A673 (cell line): Measurements from ENCODE around the gene ITSN2. TPM values are rescaled to one million over a fixed set of nuclear protein-coding genes. Genes with fewer than 3 reads are reported as not detected.

Source experiments
- BruUV-seq: library from RNA; stranded (reverse); fragments of 400-500 nt; replicated peaks from 2 replicates; lab custom pipeline; 2021; lab: Mats Ljungman, UMichigan
- CTCF ChIA-PET: fragments of 300-600 bp; sonication (Branson Sonifier 250); formaldehyde crosslinking; loops from one replicate; lab custom pipeline; 2022; ENCODE audit warnings: antibody characterized with exemption; lab: Charles Lee
- POLR2A ChIA-PET: fragments of 300-600 bp; sonication (Branson Sonifier 250); formaldehyde crosslinking; loops from one replicate; lab custom pipeline; 2022; ENCODE audit warnings: antibody characterized with exemption; ENCODE audit not compliant: low non-redundant PET; lab: Charles Lee
- DNase-seq: peaks from one replicate; pipeline ENCODE4 v3.0.0-alpha.2; 2015; ENCODE audit warnings: low spot score
- H3K27ac ChIP-seq: fragments of 200-600 bp; sonication (generic); 2 replicates; pipeline ENCODE4 v1.5.1; 2016; ENCODE audit warnings: mixed run types, low read depth, mild to moderate bottlenecking, mixed read lengths, antibody characterized with exemption, low read length; ENCODE audit not compliant: poor library complexity, severe bottlenecking
- H3K27me3 ChIP-seq: fragments of 200-600 bp; sonication (generic); replicated peaks from 2 replicates; pipeline ENCODE4 v1.6.1; 2017; ENCODE audit warnings: mixed run types, low read depth, mild to moderate bottlenecking, mixed read lengths, antibody characterized with exemption, low read length; ENCODE audit not compliant: insufficient read depth, poor library complexity
- H3K36me3 ChIP-seq: fragments of 200-600 bp; sonication (generic); 2 replicates; pipeline ENCODE4 v1.6.1; 2016; ENCODE audit warnings: mixed run types, mild to moderate bottlenecking, mixed read lengths, antibody characterized with exemption, low read length; ENCODE audit not compliant: insufficient read depth, poor library complexity, severe bottlenecking
- H3K4me1 ChIP-seq: fragments of 200-600 bp; sonication (generic); 2 replicates; pipeline ENCODE4 v1.6.1; 2017; ENCODE audit warnings: mixed run types, mild to moderate bottlenecking, mixed read lengths, antibody characterized with exemption, low read length; ENCODE audit not compliant: insufficient read depth, poor library complexity, severe bottlenecking
- H3K4me3 ChIP-seq: fragments of 200-600 bp; sonication (generic); 2 replicates; pipeline ENCODE4 v1.5.1; 2016; ENCODE audit warnings: low read depth, mixed run types, mild to moderate bottlenecking, mixed read lengths, low read length; ENCODE audit not compliant: poor library complexity, severe bottlenecking
- H3K9me3 ChIP-seq: fragments of 200-600 bp; sonication (generic); 2 replicates; pipeline ENCODE4 v1.6.1; 2016; ENCODE audit warnings: mixed run types, low read depth, mild to moderate bottlenecking, mixed read lengths, antibody characterized with exemption, low read length; ENCODE audit not compliant: poor library complexity, severe bottlenecking
- EZH2 ChIP-seq: fragments of 200-600 bp; sonication (generic); IDR thresholded peaks from 2 replicates; pipeline ENCODE4 v1.6.1; 2017; ENCODE audit warnings: borderline replicate concordance, low read depth, mild to moderate bottlenecking, mixed read lengths, antibody characterized with exemption, low read length; ENCODE audit not compliant: poor library complexity, severe bottlenecking
- intact Hi-C: fragments of 100-400 bp; cut with micrococcal nuclease; formaldehyde crosslinking; loops from one replicate; pipeline ENCODE4 v1.10.0; 2022; ENCODE audit not compliant: unreplicated experiment
- total RNA-seq: library from RNA; stranded (reverse); gene quantifications from 2 replicates; pipeline ENCODE4 v1.2.3, GENCODE V29; 2021
- TF ChIP-seq, protein P1 (sequence below): fragments of 300-800, 200-600 bp; sonication (generic); conservative IDR thresholded peaks from 2 replicates; pipeline ENCODE4 v1.5.1; 2017; ENCODE audit warnings: low read depth, mild to moderate bottlenecking, antibody characterized with exemption, low read length, moderate library complexity, mixed read lengths

ITSN2 gene
- total RNA-seq, 1 experiment from 2014 or later, result 16.4 TPM

GRCh38 chr2:24247164-24247563 lies 113.2 kb downstream of the ITSN2 start:
- intact Hi-C loops, result no loop called here
- Histone ChIP-seq H3K4me1 (no peaks in the 10 kb centered on the region), H3K4me3 (no peak overlapping the region), H3K27ac (no peak overlapping the region), H3K36me3 (peaks cover 3% of the 10 kb centered on the region), H3K27me3 (no peaks in the 10 kb centered on the region), H3K9me3 (no peaks in the 10 kb centered on the region)
- no peak for DNase-seq
- TF ChIP-seq, protein P1, sequence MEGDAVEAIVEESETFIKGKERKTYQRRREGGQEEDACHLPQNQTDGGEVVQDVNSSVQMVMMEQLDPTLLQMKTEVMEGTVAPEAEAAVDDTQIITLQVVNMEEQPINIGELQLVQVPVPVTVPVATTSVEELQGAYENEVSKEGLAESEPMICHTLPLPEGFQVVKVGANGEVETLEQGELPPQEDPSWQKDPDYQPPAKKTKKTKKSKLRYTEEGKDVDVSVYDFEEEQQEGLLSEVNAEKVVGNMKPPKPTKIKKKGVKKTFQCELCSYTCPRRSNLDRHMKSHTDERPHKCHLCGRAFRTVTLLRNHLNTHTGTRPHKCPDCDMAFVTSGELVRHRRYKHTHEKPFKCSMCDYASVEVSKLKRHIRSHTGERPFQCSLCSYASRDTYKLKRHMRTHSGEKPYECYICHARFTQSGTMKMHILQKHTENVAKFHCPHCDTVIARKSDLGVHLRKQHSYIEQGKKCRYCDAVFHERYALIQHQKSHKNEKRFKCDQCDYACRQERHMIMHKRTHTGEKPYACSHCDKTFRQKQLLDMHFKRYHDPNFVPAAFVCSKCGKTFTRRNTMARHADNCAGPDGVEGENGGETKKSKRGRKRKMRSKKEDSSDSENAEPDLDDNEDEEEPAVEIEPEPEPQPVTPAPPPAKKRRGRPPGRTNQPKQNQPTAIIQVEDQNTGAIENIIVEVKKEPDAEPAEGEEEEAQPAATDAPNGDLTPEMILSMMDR, result no peak
- no peak for TF ChIP-seq EZH2
- ChIA-PET POLR2A (interaction anchor here (0.5 kb wide), 1 partner anchor 217 kb away, joined by 5 read pairs; no protein-coding TSS in a partner anchor), CTCF (no interaction called here)
- BruUV-seq, result no TSS peak

DNA sequence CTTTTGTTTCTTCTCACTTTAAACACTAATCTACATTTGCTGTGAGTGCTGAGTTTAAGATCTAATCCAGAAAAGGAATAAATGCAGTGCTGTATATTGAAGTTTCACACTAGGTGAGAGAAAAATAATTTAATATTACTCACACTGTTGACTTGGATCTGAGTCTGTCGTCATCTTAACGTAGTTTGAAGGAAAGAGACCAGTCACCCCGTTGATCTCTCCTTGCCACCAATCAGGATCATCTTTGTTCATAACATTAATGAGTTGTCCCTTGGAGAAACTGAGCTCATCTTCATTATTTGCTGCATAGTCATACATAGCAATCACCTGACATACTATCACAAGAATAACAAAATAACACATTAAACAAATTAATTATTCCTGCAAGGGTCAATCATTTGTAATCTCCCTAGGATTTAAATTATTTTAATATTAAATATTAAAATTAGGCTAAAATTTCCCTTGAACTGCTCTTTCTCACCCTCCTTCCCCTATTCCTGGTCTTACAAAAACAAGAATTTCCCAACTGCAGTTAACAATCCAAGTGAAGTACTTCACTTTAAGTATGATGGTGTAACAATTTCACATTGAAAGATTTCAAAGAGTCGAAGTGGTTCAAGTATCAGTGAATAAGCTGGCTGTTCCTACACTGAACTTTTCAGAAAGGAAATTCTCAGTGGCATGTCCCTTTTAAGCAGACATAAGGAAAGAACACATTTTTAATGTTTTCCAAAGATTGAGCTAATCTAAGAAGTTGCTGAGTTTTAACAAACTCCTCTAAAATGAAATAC lies 114.2 kb downstream of the ITSN2 start:
- DNase-seq, result no peak
- ChIA-PET CTCF (no interaction called here), POLR2A (no interaction called here)
- BruUV-seq, result no TSS peak
- H3K4me1 ChIP-seq, result no peaks in the 10 kb centered on the region
- no peaks in the 10 kb centered on the region for H3K27me3 ChIP-seq
- no peak overlapping the region for H3K4me3 ChIP-seq
- no peak for TF ChIP-seq EZH2
- no peaks in the 10 kb centered on the region for H3K36me3 ChIP-seq
- intact Hi-C loops, result no loop called here
- H3K9me3 ChIP-seq, result no peaks in the 10 kb centered on the region
- no peak overlapping the region for H3K27ac ChIP-seq

DNA sequence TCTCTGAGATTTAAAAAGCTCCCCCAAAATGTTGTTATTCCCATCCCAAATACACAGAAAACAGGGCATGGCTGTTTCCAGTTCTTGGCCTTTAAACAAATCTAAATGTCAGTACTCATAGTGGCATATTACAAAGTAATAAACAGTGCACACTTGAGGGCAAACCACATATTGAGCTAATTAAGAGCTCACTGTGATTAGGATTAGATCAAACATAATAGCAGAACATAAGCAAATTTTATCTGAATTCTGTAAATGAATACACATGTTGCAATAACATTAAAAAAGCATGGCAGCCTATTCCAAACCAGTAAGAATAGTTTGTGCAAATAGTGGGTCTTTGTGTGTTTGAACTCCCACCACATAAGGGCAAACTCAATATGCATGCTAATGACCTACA lies 118.8 kb downstream of the ITSN2 start:
- Histone ChIP-seq H3K9me3 (no peaks in the 10 kb centered on the region), H3K36me3 (no peaks in the 10 kb centered on the region), H3K27ac (no peak overlapping the region), H3K4me3 (no peak overlapping the region), H3K4me1 (no peaks in the 10 kb centered on the region), H3K27me3 (no peaks in the 10 kb centered on the region)
- no TSS peak for BruUV-seq
- POLR2A ChIA-PET, result no interaction called here
- CTCF ChIA-PET, result no interaction called here
- intact Hi-C loops, result no loop called here
- DNase-seq, result no peak
- TF ChIP-seq EZH2, result no peak

DNA sequence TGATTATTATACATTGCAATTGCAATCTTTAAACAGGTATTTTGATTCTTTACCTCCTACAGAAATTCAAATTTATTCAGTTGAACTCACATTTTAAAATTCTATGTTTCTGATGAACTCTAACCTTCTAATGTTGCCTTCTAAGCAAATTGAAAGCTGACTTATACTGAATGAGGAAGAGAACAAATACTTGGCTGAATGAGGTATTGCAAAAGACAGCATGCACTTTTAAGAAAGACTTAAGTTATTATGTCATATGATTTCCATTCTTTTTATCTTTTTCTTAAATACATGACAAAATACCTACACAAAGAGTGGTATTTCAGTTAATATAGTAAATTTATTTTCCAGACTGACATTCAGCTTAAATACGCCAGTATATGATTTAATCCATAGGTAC lies 120.8 kb downstream of the ITSN2 start:
- intact Hi-C loops, result no loop called here
- no peaks in the 10 kb centered on the region for H3K4me1 ChIP-seq
- no peak overlapping the region for H3K27ac ChIP-seq
- ChIA-PET POLR2A (no interaction called here), CTCF (no interaction called here)
- DNase-seq, result no peak
- no peaks in the 10 kb centered on the region for H3K36me3 ChIP-seq
- no peaks in the 10 kb centered on the region for H3K27me3 ChIP-seq
- no peak for TF ChIP-seq EZH2
- TF ChIP-seq, protein P1, result no peak
- no peak overlapping the region for H3K4me3 ChIP-seq
- H3K9me3 ChIP-seq, result no peaks in the 10 kb centered on the region
- no TSS peak for BruUV-seq
